Measurements from ENCODE around the gene CD44.

DNA sequence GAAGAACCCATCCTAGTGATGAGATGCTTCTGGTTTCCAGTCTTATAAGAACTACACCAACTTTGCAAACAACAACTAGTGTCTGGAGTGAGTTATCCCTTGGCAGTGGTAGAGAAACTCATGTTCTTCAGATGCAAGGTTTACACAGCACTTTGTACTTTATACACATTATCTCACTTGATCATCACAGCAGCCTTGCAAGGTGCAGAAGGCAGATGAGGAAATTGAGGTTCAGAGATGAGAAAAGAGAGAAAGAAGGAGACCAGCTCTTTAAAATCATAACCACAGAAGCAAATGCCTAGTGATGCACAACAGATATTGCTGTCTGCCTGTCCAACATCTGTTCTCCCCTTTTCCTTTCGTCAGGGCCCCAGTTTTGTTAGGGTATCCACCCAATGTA is 16.7 kb upstream of the CD44 start:
- TF ChIP-seq, protein P1, sequence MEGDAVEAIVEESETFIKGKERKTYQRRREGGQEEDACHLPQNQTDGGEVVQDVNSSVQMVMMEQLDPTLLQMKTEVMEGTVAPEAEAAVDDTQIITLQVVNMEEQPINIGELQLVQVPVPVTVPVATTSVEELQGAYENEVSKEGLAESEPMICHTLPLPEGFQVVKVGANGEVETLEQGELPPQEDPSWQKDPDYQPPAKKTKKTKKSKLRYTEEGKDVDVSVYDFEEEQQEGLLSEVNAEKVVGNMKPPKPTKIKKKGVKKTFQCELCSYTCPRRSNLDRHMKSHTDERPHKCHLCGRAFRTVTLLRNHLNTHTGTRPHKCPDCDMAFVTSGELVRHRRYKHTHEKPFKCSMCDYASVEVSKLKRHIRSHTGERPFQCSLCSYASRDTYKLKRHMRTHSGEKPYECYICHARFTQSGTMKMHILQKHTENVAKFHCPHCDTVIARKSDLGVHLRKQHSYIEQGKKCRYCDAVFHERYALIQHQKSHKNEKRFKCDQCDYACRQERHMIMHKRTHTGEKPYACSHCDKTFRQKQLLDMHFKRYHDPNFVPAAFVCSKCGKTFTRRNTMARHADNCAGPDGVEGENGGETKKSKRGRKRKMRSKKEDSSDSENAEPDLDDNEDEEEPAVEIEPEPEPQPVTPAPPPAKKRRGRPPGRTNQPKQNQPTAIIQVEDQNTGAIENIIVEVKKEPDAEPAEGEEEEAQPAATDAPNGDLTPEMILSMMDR (IDR thresholded peaks at IDR 0.05) = no peak
- no peak for TF ChIP-seq POLR2A (IDR thresholded peaks at IDR 0.05)

All from uterus (tissue), 2 donors.